ENCODE data around the gene GLMP. TPM values are rescaled to one million over a fixed set of nuclear protein-coding genes. Genes with fewer than 3 reads are reported as not detected.
A peak's percentile ranks its signal among the peaks of the same experiment; 100 is the strongest.

Gene GLMP
- total RNA-seq, 2 donors from 2014 or later = 70.3 to 85.1 TPM

DNA sequence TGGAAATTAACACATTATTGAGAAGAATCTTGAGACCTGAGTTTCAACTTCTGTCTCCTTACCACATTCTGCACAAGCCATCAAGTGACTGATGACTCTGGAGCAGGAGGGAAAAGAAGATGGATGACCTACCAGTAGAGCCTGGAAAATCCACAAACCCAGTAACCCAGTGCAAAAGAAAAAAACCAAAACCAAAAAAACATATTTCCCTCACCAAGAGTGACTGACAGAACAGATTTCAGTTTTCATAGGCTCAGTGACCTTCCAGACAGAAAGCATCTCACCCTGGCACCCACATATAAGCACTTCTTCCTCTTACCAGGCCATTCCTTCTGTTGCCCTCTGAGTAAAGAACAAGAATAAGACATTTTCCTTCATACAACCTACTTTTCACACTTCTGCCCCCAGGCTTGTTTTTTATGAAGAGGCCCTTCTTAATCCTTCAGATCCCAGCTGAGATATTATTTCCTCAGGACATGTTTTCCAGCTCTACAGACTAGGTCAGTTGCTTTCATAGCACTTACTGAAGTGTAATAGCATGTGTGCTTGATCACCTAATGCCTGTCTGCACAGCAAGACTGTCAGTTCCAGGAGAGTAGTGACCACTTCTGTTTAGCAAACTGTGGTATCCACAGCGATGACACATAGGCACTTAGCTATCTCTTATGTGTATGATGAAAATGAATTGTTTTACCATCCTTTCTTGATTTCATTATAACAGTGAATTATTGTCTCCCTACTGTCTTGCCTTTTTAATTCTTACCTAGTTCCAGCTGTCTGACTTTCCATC lies 46.9 kb upstream of the GLMP start:
- Mint-ChIP-seq H3K27me3 (ENCODE audit: insufficient read depth) (no peaks in the 10 kb centered on the region), H3K9me3 (no peaks in the 10 kb centered on the region), H3K4me3 (no peak overlapping the region), H3K36me3 (ENCODE audit: low read depth) (no peaks in the 10 kb centered on the region), H3K27ac (no peak overlapping the region), H3K4me1 (peaks cover 15% of the 10 kb centered on the region)
- H3K4me1 ChIP-seq (ENCODE audit: control insufficient read depth, insufficient read depth, low read length) = peaks cover 4% of the 10 kb centered on the region
- TF ChIP-seq CTCF (conservative IDR thresholded peaks at IDR 0.05) = no peak
- no peaks in the 10 kb centered on the region for H3K9me3 ChIP-seq (ENCODE audit: control insufficient read depth, low read length)
- no peak for DNase-seq
- H3K27ac ChIP-seq (ENCODE audit: low read depth, low read length) = no peak overlapping the region
- no peak overlapping the region for H3K4me3 ChIP-seq (ENCODE audit: low read length)
- no peaks in the 10 kb centered on the region for H3K27me3 ChIP-seq (ENCODE audit: control insufficient read depth, insufficient read depth, low read length, poor library complexity, severe bottlenecking)
- WGBS, 2 experiments (ENCODE audit: insufficient coverage in 1 of 2, insufficient read length in 1 of 2) = 100% methylated on average over 1 of the region's 1 CpG; no CpG with 5 or more reads in 1 of the 2 experiments
- H3K36me3 ChIP-seq (ENCODE audit: control insufficient read depth, insufficient read depth, low read length) = no peaks in the 10 kb centered on the region
- no peak overlapping the region for H3K9ac ChIP-seq (ENCODE audit: extremely low read depth, low read length, poor library complexity, severe bottlenecking)

- Histone ChIP-seq H3K9ac (ENCODE audit: extremely low read depth, low read length, poor library complexity, severe bottlenecking) (peak within 1 kb of the TSS; percentile 77), H3K4me1 (ENCODE audit: control insufficient read depth, insufficient read depth, low read length) (peaks cover 2% of the 10 kb centered on the region), H3K36me3 (ENCODE audit: control insufficient read depth, insufficient read depth, low read length) (peaks cover 28% of the 10 kb centered on the region), H3K4me3 (ENCODE audit: low read length) (peak within 1 kb of the TSS; percentile 100), H3K9me3 (ENCODE audit: control insufficient read depth, low read length) (no peaks in the 10 kb centered on the region), H3K27me3 (ENCODE audit: control insufficient read depth, insufficient read depth, low read length, poor library complexity, severe bottlenecking) (no peaks in the 10 kb centered on the region), H3K27ac (ENCODE audit: low read depth, low read length) (peak within 1 kb of the TSS; percentile 42)
- no peak for TF ChIP-seq CTCF (conservative IDR thresholded peaks at IDR 0.05)
- no peaks in the 10 kb centered on the region for H3K9me3 Mint-ChIP-seq
- H3K27me3 Mint-ChIP-seq (ENCODE audit: insufficient read depth) = no peaks in the 10 kb centered on the region
- peak; percentile 100 for DNase-seq
- H3K27ac Mint-ChIP-seq = peak within 1 kb of the TSS; percentile 97
- peaks cover 27% of the 10 kb centered on the region for H3K36me3 Mint-ChIP-seq (ENCODE audit: low read depth)
- WGBS, 2 experiments (ENCODE audit: insufficient coverage in 1 of 2, insufficient read length in 1 of 2) = 0 to 1% methylated on average over 21 to 47 of the region's 47 CpGs
- peaks cover 14% of the 10 kb centered on the region for H3K4me1 Mint-ChIP-seq
- peak within 1 kb of the TSS; percentile 100 for H3K4me3 Mint-ChIP-seq
These were observed 42.9 kb upstream of the GLMP start, which contains the start of the genes CCT3 and TSACC for GRCh38 chr1:156338180-156338976. CCT3 (minus strand) TSS chr1:156338292; CDS start chr1:156338184, 108 bp downstream. TSACC (plus strand) TSS chr1:156338526; CDS start chr1:156339758, 1,232 bp downstream.

DNA sequence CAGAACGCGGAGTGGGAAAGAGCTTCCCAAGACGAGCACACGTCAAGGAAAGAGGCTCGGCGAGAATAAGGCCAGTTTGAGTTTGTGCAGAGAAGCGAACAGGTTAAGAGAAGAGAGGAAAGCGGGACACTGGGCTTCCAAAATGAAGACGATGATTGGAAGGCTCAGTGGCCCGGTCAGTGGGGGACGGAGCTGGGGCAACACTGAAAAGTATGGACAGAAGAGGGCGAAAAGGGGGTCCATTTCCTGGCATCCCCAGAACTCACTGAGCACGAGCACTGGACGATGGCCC lies 42.4 kb upstream of the GLMP start:
- H3K9ac ChIP-seq (ENCODE audit: extremely low read depth, low read length, poor library complexity, severe bottlenecking) = peak overlapping the region; percentile 77
- H3K27ac ChIP-seq (ENCODE audit: low read depth, low read length) = peak overlapping the region; percentile 42
- H3K9me3 ChIP-seq (ENCODE audit: control insufficient read depth, low read length) = no peaks in the 10 kb centered on the region
- Mint-ChIP-seq H3K27ac (peak overlapping the region; percentile 96), H3K27me3 (ENCODE audit: insufficient read depth) (no peaks in the 10 kb centered on the region), H3K36me3 (ENCODE audit: low read depth) (peaks cover 31% of the 10 kb centered on the region), H3K9me3 (no peaks in the 10 kb centered on the region), H3K4me3 (peak overlapping the region; percentile 100), H3K4me1 (peaks cover 14% of the 10 kb centered on the region)
- H3K4me3 ChIP-seq (ENCODE audit: low read length) = peak overlapping the region; percentile 100
- TF ChIP-seq CTCF (conservative IDR thresholded peaks at IDR 0.05) = no peak
- peaks cover 2% of the 10 kb centered on the region for H3K4me1 ChIP-seq (ENCODE audit: control insufficient read depth, insufficient read depth, low read length)
- H3K36me3 ChIP-seq (ENCODE audit: control insufficient read depth, insufficient read depth, low read length) = peaks cover 34% of the 10 kb centered on the region
- WGBS, 2 experiments (ENCODE audit: insufficient coverage in 1 of 2, insufficient read length in 1 of 2) = 0 to 1% methylated on average over 8 to 14 of the region's 14 CpGs
- DNase-seq = no peak
- no peaks in the 10 kb centered on the region for H3K27me3 ChIP-seq (ENCODE audit: control insufficient read depth, insufficient read depth, low read length, poor library complexity, severe bottlenecking)
